Upper lobe of left lung (tissue), 6 donors: ENCODE measurements around the gene LRRC1. TPM values are rescaled to one million over a fixed set of nuclear protein-coding genes. Genes with fewer than 3 reads are reported as not detected.

Experiments used
- ATAC-seq, 2 donors: fragments of 200-7000 bp; cut with Tn5 transposase; one replicate each; pipeline ENCODE4 v1.9.1; 2022; ENCODE audit warnings: mild to moderate bottlenecking in 2 of 2, moderate library complexity in 2 of 2; ENCODE audit not compliant: low FRiP score in 2 of 2
- DNase-seq, 2 donors: peaks; one replicate each; pipeline ENCODE4 v3.0.0-alpha.2; 2019 to 2020
- H3K27ac ChIP-seq, 4 donors: fragments of 200-600 bp; sonication (generic); one replicate each; pipeline ENCODE4 v1.5.1; 2016 to 2019
- H3K27me3 ChIP-seq, 4 donors: fragments of 200-600 bp; sonication (generic); one replicate each; pipeline ENCODE4 v1.5.1; 2017 to 2019
- H3K36me3 ChIP-seq, 4 donors: fragments of 200-600 bp; sonication (generic); one replicate each; pipeline ENCODE4 v1.5.1; 2016 to 2019
- H3K4me1 ChIP-seq, 4 donors: fragments of 200-600 bp; sonication (generic); one replicate each; pipeline ENCODE4 v1.5.1; 2018 to 2019
- H3K4me3 ChIP-seq, 4 donors: fragments of 200-600 bp; sonication (generic); one replicate each; pipeline ENCODE4 v1.5.1; 2017 to 2019; ENCODE audit warnings: mild to moderate bottlenecking in 2 of 4, moderate library complexity in 1 of 4
- H3K9me3 ChIP-seq, 4 donors: fragments of 200-600 bp; sonication (generic); one replicate each; pipeline ENCODE4 v1.5.1; 2018 to 2019
- CTCF ChIP-seq, 6 experiments: fragments of 450-650 bp in 4 of 6; fragments of 200-600 bp in 2 of 6; sonication (generic) in 2 of 6; IDR thresholded peaks; one replicate each; pipeline ENCODE4 v1.5.1; 2016 to 2019; ENCODE audit warnings: antibody characterized with exemption in 6 of 6
- EP300 ChIP-seq, 4 donors: sonication (generic); formaldehyde crosslinking; IDR thresholded peaks; one replicate each; pipeline ENCODE4 v1.5.1; 2017; ENCODE audit warnings: antibody characterized with exemption in 4 of 4, control low read depth in 2 of 4
- POLR2A ChIP-seq, 4 donors: fragments of 450-650 bp; IDR thresholded peaks; one replicate each; pipeline ENCODE4 v1.5.1; 2016 to 2017; ENCODE audit warnings: antibody characterized with exemption in 4 of 4, mild to moderate bottlenecking in 2 of 4
- POLR2AphosphoS5 ChIP-seq, 2 donors: sonication (generic); formaldehyde crosslinking; IDR thresholded peaks; one replicate each; pipeline ENCODE4 v1.5.1; 2017; ENCODE audit warnings: antibody characterized with exemption in 2 of 2
- WGBS, 2 donors: methylation state at CpG; one replicate each; pipeline ENCODE4 v1.1.5; 2017 to 2018; 5-methylcytosine and 5-hydroxymethylcytosine counted together
- total RNA-seq, 6 donors: library from RNA; depleted of rRNA in 4 of 6; stranded (reverse); fragments of >200 nt in 4 of 6; gene quantifications; one replicate each; pipeline versions ENCODE4 v1.1.0 to v1.2.1, GENCODE V29; 2016 to 2021
- donor health status: DM: no; HTN: no; CAD: no; lungs with moderate emphysema.
- donor health status: DM: no; HTN: yes; CAD: no; lungs with severe emphysema.

The LRRC1 gene
- total RNA-seq, 6 donors from 2014 or later: 10.9 to 31.5 (median 19.4) TPM

GRCh38 chr6:53752440-53752839 is 42.4 kb upstream of the LRRC1 start:
- H3K9me3 ChIP-seq: no peaks in the 10 kb centered on the region
- no peaks in the 10 kb centered on the region for H3K36me3 ChIP-seq
- DNase-seq (no peak), ATAC-seq (no peak)
- no peak for TF ChIP-seq POLR2AphosphoS5 (IDR thresholded peaks at IDR 0.05)
- TF ChIP-seq CTCF (IDR thresholded peaks at IDR 0.05): no peak
- TF ChIP-seq POLR2A (IDR thresholded peaks at IDR 0.05): no peak
- no peak for TF ChIP-seq EP300 (IDR thresholded peaks at IDR 0.05)
- no peaks in the 10 kb centered on the region for H3K4me1 ChIP-seq
- no peaks in the 10 kb centered on the region for H3K27me3 ChIP-seq
- H3K27ac ChIP-seq: no peak overlapping the region
- WGBS, 2 donors: 95 to 98% methylated on average over 3 of the region's 3 CpGs
- no peak overlapping the region for H3K4me3 ChIP-seq

- no peak for ATAC-seq
These were observed 41.9 kb upstream of the LRRC1 start for GRCh38 chr6:53752856-53753255.

GRCh38 chr6:53754330-53754729 is 40.5 kb upstream of the LRRC1 start:
- H3K9me3 ChIP-seq: no peaks in the 10 kb centered on the region
- no peaks in the 10 kb centered on the region for H3K4me1 ChIP-seq
- H3K36me3 ChIP-seq: no peaks in the 10 kb centered on the region
- no peaks in the 10 kb centered on the region for H3K27me3 ChIP-seq
- ATAC-seq (peak; percentile 41 to 46), DNase-seq (peak in 1 of 2 donors; percentile 23)
- 69 to 72% methylated on average over 4 of the region's 4 CpGs for WGBS, 2 donors
- TF ChIP-seq EP300 (IDR thresholded peaks at IDR 0.05): peak in 1 of 4 donors; percentile 22
- no peak for TF ChIP-seq POLR2A (IDR thresholded peaks at IDR 0.05)
- no peak overlapping the region for H3K4me3 ChIP-seq
- no peak overlapping the region for H3K27ac ChIP-seq

More at GRCh38 chr6:53752856-53753255, 41.9 kb upstream of the LRRC1 start:
- DNase-seq: no peak
- no peaks in the 10 kb centered on the region for H3K36me3 ChIP-seq
- H3K4me1 ChIP-seq: no peaks in the 10 kb centered on the region
- H3K27ac ChIP-seq: peak overlapping the region in 1 of 4 donors; percentile 35
- H3K4me3 ChIP-seq: no peak overlapping the region
- no peak for TF ChIP-seq EP300 (IDR thresholded peaks at IDR 0.05)
- TF ChIP-seq POLR2A (IDR thresholded peaks at IDR 0.05): no peak
- TF ChIP-seq CTCF (IDR thresholded peaks at IDR 0.05): no peak
- TF ChIP-seq POLR2AphosphoS5 (IDR thresholded peaks at IDR 0.05): no peak
- no peaks in the 10 kb centered on the region for H3K27me3 ChIP-seq
- 81 to 85% methylated on average over 4 of the region's 4 CpGs for WGBS, 2 donors
- H3K9me3 ChIP-seq: no peaks in the 10 kb centered on the region

- TF ChIP-seq CTCF (IDR thresholded peaks at IDR 0.05): no peak
- no peak for TF ChIP-seq POLR2AphosphoS5 (IDR thresholded peaks at IDR 0.05)
- TF ChIP-seq EP300 (IDR thresholded peaks at IDR 0.05): no peak
- no peak for TF ChIP-seq POLR2A (IDR thresholded peaks at IDR 0.05)
- Histone ChIP-seq H3K9me3 (no peaks in the 10 kb centered on the region), H3K36me3 (no peaks in the 10 kb centered on the region), H3K4me1 (no peaks in the 10 kb centered on the region), H3K27me3 (no peaks in the 10 kb centered on the region), H3K4me3 (no peak overlapping the region), H3K27ac (no peak overlapping the region)
- no peak for ATAC-seq
- DNase-seq: no peak
- WGBS, 2 donors: 96 to 97% methylated on average over 3 of the region's 3 CpGs
These were observed 38.4 kb upstream of the LRRC1 start for GRCh38 chr6:53756396-53756795.

GRCh38 chr6:53758496-53758895 is 36.3 kb upstream of the LRRC1 start:
- H3K27me3 ChIP-seq: no peaks in the 10 kb centered on the region
- WGBS, 2 donors: 75 to 78% methylated on average over 1 of the region's 1 CpG
- TF ChIP-seq EP300 (IDR thresholded peaks at IDR 0.05) (no peak), POLR2A (IDR thresholded peaks at IDR 0.05) (no peak), CTCF (IDR thresholded peaks at IDR 0.05) (no peak), POLR2AphosphoS5 (IDR thresholded peaks at IDR 0.05) (no peak)
- no peaks in the 10 kb centered on the region for H3K36me3 ChIP-seq
- ATAC-seq: no peak
- H3K27ac ChIP-seq: no peak overlapping the region
- DNase-seq: no peak
- H3K9me3 ChIP-seq: no peaks in the 10 kb centered on the region
- no peaks in the 10 kb centered on the region for H3K4me1 ChIP-seq
- H3K4me3 ChIP-seq: no peak overlapping the region
